SK-N-SH (cell line): ENCODE data around the gene SLC13A2.

Experiments used
- CTCF ChIP-seq: fragments of 200-600 bp; sonication (generic); IDR thresholded peaks from 2 replicates; pipeline ENCODE4 v1.6.1; 2017; ENCODE audit warnings: antibody characterized with exemption, mild to moderate bottlenecking, moderate library complexity
- EZH2phosphoT487 ChIP-seq: fragments of 200-600 bp; sonication (generic); IDR thresholded peaks from 2 replicates; pipeline ENCODE4 v1.6.1; 2017; ENCODE audit warnings: low read depth, mixed run types, mild to moderate bottlenecking, antibody characterized with exemption, moderate library complexity, borderline replicate concordance
- FOXM1 ChIP-seq: IDR thresholded peaks from 2 replicates; pipeline ENCODE4 v1.4.0; 2012; ENCODE audit warnings: low read depth, mild to moderate bottlenecking
- JUND ChIP-seq: IDR thresholded peaks from 2 replicates; pipeline ENCODE4 v1.4.0; 2012
- REST ChIP-seq: IDR thresholded peaks from 2 replicates; pipeline ENCODE4 v1.6.1; 2012; ENCODE audit warnings: mild to moderate bottlenecking, low read depth, low read length, moderate library complexity
- RFX5 ChIP-seq: IDR thresholded peaks from 2 replicates; pipeline ENCODE4 v1.6.1; 2012; ENCODE audit warnings: mild to moderate bottlenecking, improper control_type of control experiment, low read length
- RXRA ChIP-seq: IDR thresholded peaks from 2 replicates; pipeline ENCODE4 v1.4.0; 2012; ENCODE audit warnings: low read depth, mild to moderate bottlenecking, borderline replicate concordance
- SMC3 ChIP-seq: IDR thresholded peaks from 2 replicates; pipeline ENCODE4 v1.6.1; 2012; ENCODE audit warnings: low read depth, low read length, improper control_type of control experiment
- TAF1 ChIP-seq: IDR thresholded peaks from 2 replicates; pipeline ENCODE4 v1.6.1; 2012; ENCODE audit warnings: low read depth, mild to moderate bottlenecking, low read length, moderate library complexity, borderline replicate concordance

GRCh38 chr17:28541439-28541838, 68.0 kb downstream of the SLC13A2 start:
- TF ChIP-seq REST (no peak), RFX5 (no peak), SMC3 (no peak), CTCF (no peak), TAF1 (no peak), JUND (no peak), EZH2phosphoT487 (no peak), RXRA (no peak), FOXM1 (no peak)
